Prostate gland (tissue), 2 donors: Measurements from ENCODE around the gene CDC14A. TPM values are rescaled to one million over a fixed set of nuclear protein-coding genes. Genes with fewer than 3 reads are reported as not detected.

Source experiments
- DNase-seq: peaks from one replicate; pipeline ENCODE4 v3.0.0-alpha.2; 2019; ENCODE audit warnings: low spot score
- H3K27ac ChIP-seq, 2 donors: fragments of 200-600 bp; sonication (generic); 2 replicates each; pipeline ENCODE4 v1.5.1; 2017 to 2019
- H3K27me3 ChIP-seq: fragments of 200-600 bp; sonication (generic); replicated peaks from 2 replicates; pipeline ENCODE4 v1.5.1; 2019; ENCODE audit not compliant: insufficient read depth
- H3K36me3 ChIP-seq, 2 donors: fragments of 200-600 bp; sonication (generic); 1 replicate in 1 of 2; 2 replicates in 1 of 2; pipeline versions ENCODE4 v1.5.1 to v1.8.1; 2017 to 2019
- H3K4me1 ChIP-seq: fragments of 200-600 bp; sonication (generic); replicated peaks from 2 replicates; pipeline ENCODE4 v1.5.1; 2019
- H3K4me3 ChIP-seq, 2 donors: fragments of 200-600 bp; sonication (generic); 2 replicates each; pipeline ENCODE4 v1.5.1; 2017 to 2019
- H3K9me3 ChIP-seq: fragments of 200-600 bp; sonication (generic); 2 replicates; pipeline ENCODE4 v1.5.1; 2017
- POLR2A ChIP-seq: fragments of 450-650 bp; IDR thresholded peaks from one replicate; pipeline ENCODE4 v1.6.1; 2016; ENCODE audit warnings: antibody characterized with exemption, mild to moderate bottlenecking
- POLR2AphosphoS5 ChIP-seq: sonication (generic); formaldehyde crosslinking; IDR thresholded peaks from one replicate; pipeline ENCODE4 v1.6.1; 2017; ENCODE audit warnings: antibody characterized with exemption
- WGBS: methylation state at CpG from one replicate; pipeline ENCODE4 v1.1.5; 2018; 5-methylcytosine and 5-hydroxymethylcytosine counted together
- intact Hi-C: fragments of 100-400 bp; cut with DNase I; formaldehyde crosslinking; loops from one replicate; pipeline ENCODE4 v1.14.2; 2022
- total RNA-seq, 2 donors: library from RNA; depleted of rRNA; stranded (reverse); fragments of >200 nt; gene quantifications; one replicate each; pipeline ENCODE4 v1.1.0, GENCODE V29; 2016
- TF ChIP-seq, protein P1 (sequence below), 4 experiments: fragments of 200-600 bp in 2 of 4; fragments of 450-650 bp in 2 of 4; sonication (generic) in 2 of 4; IDR thresholded peaks; 1 replicate in 3 of 4; 2 replicates in 1 of 4; pipeline ENCODE4 v1.5.1; 2016 to 2019; ENCODE audit warnings: antibody characterized with exemption in 4 of 4, mild to moderate bottlenecking in 2 of 4, moderate library complexity in 2 of 4

CDC14A gene
- total RNA-seq, 2 donors from 2014 or later: 25.7 to 39.2 TPM

DNA sequence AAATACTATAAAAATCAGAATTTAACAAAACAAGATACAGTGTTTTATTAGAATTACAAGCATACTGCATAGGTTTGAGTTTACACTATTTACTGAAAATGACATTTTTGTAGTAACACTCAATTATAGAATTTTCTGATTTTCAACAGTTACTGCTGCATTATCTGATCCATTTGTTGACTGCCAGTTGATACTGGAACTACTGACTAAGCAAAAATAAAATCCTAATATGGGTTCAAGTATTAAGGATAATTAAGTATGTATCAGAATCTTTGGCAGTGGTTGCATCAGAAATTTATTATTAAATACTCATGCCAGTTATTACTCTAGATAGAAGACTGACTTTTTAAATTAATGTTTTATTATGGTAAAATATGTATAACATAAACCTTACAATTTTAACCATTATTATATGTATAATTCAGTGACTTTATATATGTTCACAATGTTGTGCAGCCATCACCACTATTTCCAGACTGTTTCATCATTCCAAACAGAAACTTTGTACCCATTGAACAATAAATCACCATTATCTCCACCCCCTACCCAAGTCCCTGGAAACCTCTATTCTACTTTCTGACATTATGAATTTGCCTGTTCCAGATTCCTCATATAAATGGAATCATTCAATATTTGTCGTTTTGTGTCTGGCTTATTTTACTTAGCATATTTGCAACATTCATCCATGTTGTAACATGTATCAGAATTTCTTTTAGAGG lies 127.5 kb downstream of the CDC14A start:
- Histone ChIP-seq H3K36me3 (no peaks in the 10 kb centered on the region), H3K9me3 (no peaks in the 10 kb centered on the region), H3K27ac (no peak overlapping the region), H3K4me1 (no peaks in the 10 kb centered on the region), H3K4me3 (no peak overlapping the region), H3K27me3 (no peaks in the 10 kb centered on the region)
- TF ChIP-seq POLR2A (no peak), POLR2AphosphoS5 (no peak)
- TF ChIP-seq, protein P1, sequence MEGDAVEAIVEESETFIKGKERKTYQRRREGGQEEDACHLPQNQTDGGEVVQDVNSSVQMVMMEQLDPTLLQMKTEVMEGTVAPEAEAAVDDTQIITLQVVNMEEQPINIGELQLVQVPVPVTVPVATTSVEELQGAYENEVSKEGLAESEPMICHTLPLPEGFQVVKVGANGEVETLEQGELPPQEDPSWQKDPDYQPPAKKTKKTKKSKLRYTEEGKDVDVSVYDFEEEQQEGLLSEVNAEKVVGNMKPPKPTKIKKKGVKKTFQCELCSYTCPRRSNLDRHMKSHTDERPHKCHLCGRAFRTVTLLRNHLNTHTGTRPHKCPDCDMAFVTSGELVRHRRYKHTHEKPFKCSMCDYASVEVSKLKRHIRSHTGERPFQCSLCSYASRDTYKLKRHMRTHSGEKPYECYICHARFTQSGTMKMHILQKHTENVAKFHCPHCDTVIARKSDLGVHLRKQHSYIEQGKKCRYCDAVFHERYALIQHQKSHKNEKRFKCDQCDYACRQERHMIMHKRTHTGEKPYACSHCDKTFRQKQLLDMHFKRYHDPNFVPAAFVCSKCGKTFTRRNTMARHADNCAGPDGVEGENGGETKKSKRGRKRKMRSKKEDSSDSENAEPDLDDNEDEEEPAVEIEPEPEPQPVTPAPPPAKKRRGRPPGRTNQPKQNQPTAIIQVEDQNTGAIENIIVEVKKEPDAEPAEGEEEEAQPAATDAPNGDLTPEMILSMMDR (IDR thresholded peaks at IDR 0.05): no peak
- no peak for DNase-seq
- intact Hi-C loops: no loop called here
- whole genome bisulfite sequencing: 77% methylated on average over 1 of the region's 1 CpG

DNA sequence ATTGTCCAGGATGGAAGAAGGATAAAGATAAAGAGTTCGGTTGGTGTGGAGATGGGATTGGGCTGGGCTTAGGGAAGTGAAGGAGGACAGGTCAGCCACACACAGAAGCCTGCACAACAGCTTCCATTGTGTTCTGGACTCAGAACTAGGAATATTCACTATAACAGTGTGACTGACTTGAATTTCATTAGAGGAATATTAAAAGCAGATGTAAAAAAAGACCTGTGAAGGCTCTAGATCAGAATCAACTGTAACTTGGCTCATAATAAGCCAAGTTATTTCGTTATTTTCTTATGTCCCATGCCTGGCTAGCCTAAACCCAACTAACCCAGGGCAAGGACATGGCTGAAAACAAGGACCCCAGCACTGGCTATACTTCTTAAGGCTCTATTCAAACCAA lies 129.0 kb downstream of the CDC14A start:
- TF ChIP-seq POLR2A: no peak
- no peak for TF ChIP-seq POLR2AphosphoS5
- TF ChIP-seq, protein P1 (IDR thresholded peaks at IDR 0.05): no peak
- Histone ChIP-seq H3K27me3 (no peaks in the 10 kb centered on the region), H3K4me1 (peaks cover 8% of the 10 kb centered on the region), H3K4me3 (no peak overlapping the region), H3K27ac (no peak overlapping the region), H3K36me3 (no peaks in the 10 kb centered on the region), H3K9me3 (no peaks in the 10 kb centered on the region)
- 84% methylated on average over 2 of the region's 2 CpGs for WGBS
- intact Hi-C loops: no loop called here
- DNase-seq: no peak

DNA sequence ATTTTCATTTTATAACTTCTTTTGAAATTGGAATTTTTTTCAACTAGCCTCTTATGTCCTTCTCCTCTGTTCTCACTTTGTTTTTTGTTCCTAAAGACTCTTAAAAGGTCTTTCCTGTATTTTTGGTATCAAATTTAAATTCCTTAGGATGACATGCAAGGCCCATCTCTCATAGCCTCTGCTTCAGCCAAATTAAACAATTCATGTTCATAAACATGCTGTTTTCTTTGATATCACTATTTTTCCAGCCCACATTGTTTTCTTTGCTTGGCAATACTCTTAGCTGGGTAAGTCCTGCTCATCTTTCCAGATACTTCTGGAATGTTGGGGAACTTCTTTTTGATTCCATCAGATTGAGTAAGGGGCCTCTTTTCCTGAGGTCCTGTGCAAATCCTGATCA lies 129.9 kb downstream of the CDC14A start:
- no peak for DNase-seq
- no peak overlapping the region for H3K27ac ChIP-seq
- H3K36me3 ChIP-seq: no peaks in the 10 kb centered on the region
- TF ChIP-seq POLR2AphosphoS5 (no peak), POLR2A (no peak)
- TF ChIP-seq, protein P1 (IDR thresholded peaks at IDR 0.05): no peak
- intact Hi-C loops: no loop called here
- H3K9me3 ChIP-seq: no peaks in the 10 kb centered on the region
- no peaks in the 10 kb centered on the region for H3K27me3 ChIP-seq
- H3K4me3 ChIP-seq: no peak overlapping the region
- H3K4me1 ChIP-seq: peaks cover 8% of the 10 kb centered on the region

DNA sequence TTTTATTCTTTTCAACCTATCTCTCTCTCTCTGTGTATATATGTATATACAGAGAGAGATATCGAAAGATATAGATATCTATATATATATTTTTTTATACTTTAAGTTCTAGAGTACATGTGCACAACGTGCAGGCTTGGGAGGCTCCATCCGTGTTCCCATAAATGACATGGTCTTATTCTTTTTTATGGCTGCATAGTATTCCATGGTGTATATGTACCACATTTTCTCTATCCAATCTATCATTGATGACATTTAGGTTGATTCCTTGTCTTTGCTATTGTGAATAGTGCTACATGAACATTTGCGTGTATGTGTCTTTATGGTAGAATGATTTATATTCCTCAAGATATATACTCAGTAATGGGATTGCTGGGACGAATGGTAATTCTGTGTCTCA lies 130.4 kb downstream of the CDC14A start:
- Histone ChIP-seq H3K27me3 (no peaks in the 10 kb centered on the region), H3K9me3 (no peaks in the 10 kb centered on the region), H3K4me1 (peaks cover 8% of the 10 kb centered on the region), H3K36me3 (no peaks in the 10 kb centered on the region), H3K27ac (no peak overlapping the region), H3K4me3 (no peak overlapping the region)
- TF ChIP-seq POLR2AphosphoS5 (no peak), POLR2A (no peak)
- TF ChIP-seq, protein P1 (IDR thresholded peaks at IDR 0.05): no peak
- DNase-seq: no peak
- 97% methylated on average over 5 of the region's 5 CpGs for WGBS
- intact Hi-C loops: no loop called here

DNA sequence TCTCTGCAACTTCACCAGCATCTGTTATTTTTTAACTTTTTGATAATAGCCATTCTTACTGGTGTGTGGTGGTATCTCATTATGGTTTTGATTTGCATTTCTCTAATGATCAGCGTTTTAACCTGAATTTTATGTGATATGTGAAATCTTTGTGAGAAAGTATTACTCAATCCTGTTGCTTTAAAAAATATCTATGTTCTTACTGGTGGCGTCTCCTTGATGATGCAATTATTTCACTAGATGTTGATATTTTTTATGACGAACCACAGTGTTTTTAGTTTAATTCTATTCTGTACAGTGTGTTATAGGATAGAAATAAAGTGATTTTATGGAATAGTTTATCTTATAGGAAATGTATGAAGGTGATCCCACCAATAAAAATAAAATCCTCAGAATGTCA lies 130.9 kb downstream of the CDC14A start:
- DNase-seq: no peak
- H3K27ac ChIP-seq: no peak overlapping the region
- H3K9me3 ChIP-seq: no peaks in the 10 kb centered on the region
- no peak overlapping the region for H3K4me3 ChIP-seq
- WGBS: 89% methylated on average over 3 of the region's 3 CpGs
- intact Hi-C loops: no loop called here
- H3K27me3 ChIP-seq: no peaks in the 10 kb centered on the region
- H3K4me1 ChIP-seq: peaks cover 8% of the 10 kb centered on the region
- TF ChIP-seq POLR2AphosphoS5 (no peak), POLR2A (no peak)
- TF ChIP-seq, protein P1 (IDR thresholded peaks at IDR 0.05): no peak
- H3K36me3 ChIP-seq: no peaks in the 10 kb centered on the region
